Measurements from ENCODE around the gene FZD1. TPM values are rescaled to one million over a fixed set of nuclear protein-coding genes. Genes with fewer than 3 reads are reported as not detected.

Gene FZD1
- total and polyA plus RNA-seq, 2 of the 4 experiments (the other 2 are of a cell fraction) = 3.6 to 6.8 TPM

DNA sequence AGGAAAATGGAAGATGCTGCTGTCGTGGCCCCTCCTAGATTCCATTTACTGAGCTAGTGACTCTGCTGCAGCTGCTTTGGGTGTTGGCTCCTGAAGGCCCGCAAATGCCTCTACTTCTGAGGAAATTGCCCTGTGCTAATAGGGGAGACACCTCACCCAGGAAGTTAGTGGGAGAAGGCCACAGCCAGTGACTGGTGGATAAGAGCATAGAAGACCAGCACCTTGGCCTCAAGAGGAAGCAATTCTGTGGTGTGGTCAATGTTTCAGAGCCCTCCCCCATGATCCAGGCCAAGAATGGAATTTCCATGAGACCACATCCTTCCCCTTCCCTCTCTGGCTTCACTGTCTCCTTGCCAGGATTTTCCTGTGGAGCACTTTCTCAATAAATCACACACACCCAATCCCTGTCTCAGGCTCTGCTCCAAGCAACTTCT lies 25.0 kb upstream of the FZD1 start:
- peak overlapping the region; percentile 98 for H2AK5ac ChIP-seq (ENCODE audit: low read depth, low read length)
- in situ Hi-C loops (cut with MboI; ENCODE audit: low sequenced_read_pairs) = no loop called here
- peak overlapping the region; percentile 17 for H2BK5ac ChIP-seq (ENCODE audit: low read depth, low read length, poor library complexity, severe bottlenecking)
- no peak overlapping the region for H3K27ac ChIP-seq (ENCODE audit: insufficient read depth, low read length)
- H3K9me3 ChIP-seq (ENCODE audit: control insufficient read depth, insufficient read depth, low read length) = no peaks in the 10 kb centered on the region
- H3K79me1 ChIP-seq (ENCODE audit: low read depth in 1 of 2, low read length in 2 of 2) = no peaks in the 10 kb centered on the region
- H4K5ac ChIP-seq (ENCODE audit: low read depth, low read length) = peak overlapping the region; percentile 11; the same call in 1 of the 2 replicates
- H3K14ac ChIP-seq (replicated peaks; ENCODE audit: low read depth, low read length) = peak overlapping the region; percentile 64
- H3K18ac ChIP-seq (ENCODE audit: low read depth, low read length) = peak overlapping the region; percentile 30; the same call in 1 of the 2 replicates
- peak overlapping the region; percentile 87 for H3K4ac ChIP-seq (ENCODE audit: low read depth, low read length)
- POLR2A ChIA-PET (ENCODE audit: unreplicated experiment) = interaction anchor here (0.6 kb wide), 1 partner anchor 54 kb away, joined by 15 read pairs; no protein-coding TSS in a partner anchor
- H2BK120ac ChIP-seq (ENCODE audit: low read depth, low read length) = peak overlapping the region; percentile 82; the same call in 1 of the 2 replicates
- H3K27me3 ChIP-seq (ENCODE audit: control insufficient read depth, insufficient read depth, low read length) = no peaks in the 10 kb centered on the region
- peak overlapping the region; percentile 70; the same call in 1 of the 2 replicates for H3K23ac ChIP-seq (ENCODE audit: low read depth, low read length)
- H3K9ac ChIP-seq (ENCODE audit: low read depth, low read length) = no peak overlapping the region
- H2AK9ac ChIP-seq (replicated peaks; ENCODE audit: low read depth, low read length, poor library complexity) = peak overlapping the region; percentile 89
- CTCF ChIA-PET = no interaction called here
- H4K91ac ChIP-seq (ENCODE audit: insufficient read depth, low read depth, low read length) = peak overlapping the region; percentile 73
- H3K9me1 ChIP-seq (ENCODE audit: insufficient read depth, low read length) = peaks cover 12% of the 10 kb centered on the region
- H4K8ac ChIP-seq (ENCODE audit: low read depth in 2 of 2, low read length in 2 of 2) = peak overlapping the region; percentile 7 to 91; a peak in 3 of 4 replicates
- H4K20me1 ChIP-seq (ENCODE audit: insufficient read depth, low read length) = no peaks in the 10 kb centered on the region
- BruUV-seq (replicated peaks) = no TSS peak
- TF ChIP-seq RAD21 (IDR thresholded peaks at IDR 0.05; ENCODE audit: low read length) (no peak), NFE2L2 (IDR thresholded peaks at IDR 0.05; ENCODE audit: low read depth, low read length) (no peak), MXI1 (IDR thresholded peaks at IDR 0.05; ENCODE audit: borderline replicate concordance, low read depth, low read length) (no peak), MAZ (IDR thresholded peaks at IDR 0.05; ENCODE audit: borderline replicate concordance, low read depth, low read length) (no peak), SMC3 (IDR thresholded peaks at IDR 0.05; ENCODE audit: low read depth, low read length) (no peak), MAFK (IDR thresholded peaks at IDR 0.05; ENCODE audit: low read depth, low read length) (no peak), FOS (IDR thresholded peaks at IDR 0.05; ENCODE audit: low read depth, low read length) (no peak), CHD1 (IDR thresholded peaks at IDR 0.05; ENCODE audit: low read depth, low read length) (no peak)
- TF ChIP-seq, protein P1, sequence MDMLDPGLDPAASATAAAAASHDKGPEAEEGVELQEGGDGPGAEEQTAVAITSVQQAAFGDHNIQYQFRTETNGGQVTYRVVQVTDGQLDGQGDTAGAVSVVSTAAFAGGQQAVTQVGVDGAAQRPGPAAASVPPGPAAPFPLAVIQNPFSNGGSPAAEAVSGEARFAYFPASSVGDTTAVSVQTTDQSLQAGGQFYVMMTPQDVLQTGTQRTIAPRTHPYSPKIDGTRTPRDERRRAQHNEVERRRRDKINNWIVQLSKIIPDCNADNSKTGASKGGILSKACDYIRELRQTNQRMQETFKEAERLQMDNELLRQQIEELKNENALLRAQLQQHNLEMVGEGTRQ (IDR thresholded peaks at IDR 0.05; ENCODE audit: low read depth, low read length) = no peak
- peak overlapping the region; percentile 96 for H2BK20ac ChIP-seq (ENCODE audit: low read depth, low read length)
- peak overlapping the region; percentile 80 for H2AFZ ChIP-seq (replicated peaks; ENCODE audit: low read length, poor library complexity)
- no peak overlapping the region for H3K4me3 ChIP-seq (ENCODE audit: insufficient read depth, low read depth, low read length)
- intact Hi-C loops (cut with micrococcal nuclease) = no loop called here
- peak overlapping the region; percentile 93; the same call in 2 of the 3 replicates for H2BK15ac ChIP-seq (ENCODE audit: low read depth, low read length)
- no peak overlapping the region for H3K4me2 ChIP-seq (ENCODE audit: low read depth, low read length)
- dilution Hi-C loops (cut with HindIII; ENCODE audit: low sequenced_read_pairs, unreplicated experiment) = no loop called here
- H3K36me3 ChIP-seq (ENCODE audit: control insufficient read depth, insufficient read depth, low read length) = no peaks in the 10 kb centered on the region
- H3K4me1 ChIP-seq (ENCODE audit: control insufficient read depth, insufficient read depth, low read length) = peaks cover 16% of the 10 kb centered on the region
- H3K56ac ChIP-seq (ENCODE audit: extremely low read depth, insufficient read depth, low read length) = no peak overlapping the region
- no CpG with 5 or more reads among the region's 2 CpGs for WGBS, 2 experiments (ENCODE audit: extremely low coverage in 2 of 2, insufficient read length in 1 of 2)
- peak; percentile 55 for ATAC-seq (ENCODE audit: low read depth)
- peak; percentile 84 for DNase-seq
